ENCODE data around the gene HIPK3. TPM values are rescaled to one million over a fixed set of nuclear protein-coding genes. Genes with fewer than 3 reads are reported as not detected.

The HIPK3 gene
- total and polyA plus RNA-seq, 8 donors = 8.8 to 75.2 (median 45.3) TPM

DNA sequence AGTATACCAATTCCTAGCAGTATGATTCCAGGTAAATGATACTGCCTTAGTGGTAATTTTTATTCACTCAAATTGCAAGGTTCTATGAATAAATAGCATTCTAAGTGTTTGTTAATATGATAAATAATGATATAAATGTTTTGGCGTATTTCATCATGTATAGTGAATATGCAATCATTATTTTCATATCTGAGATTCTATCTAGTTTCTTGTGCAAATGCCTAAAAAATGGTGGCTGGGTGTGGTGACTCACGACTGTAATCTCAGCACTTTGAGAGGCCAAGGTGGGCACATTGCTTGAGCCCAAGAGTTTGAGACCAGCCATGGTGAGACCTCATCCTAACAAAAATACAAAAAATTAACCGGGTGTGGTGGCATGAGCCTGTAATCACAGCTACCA lies 13.9 kb downstream of the HIPK3 start:
- Histone ChIP-seq H3K4me3 (no peak overlapping the region), H3K9me3 (no peaks in the 10 kb centered on the region), H3K4me1 (peaks cover 30 to 54% (median 33%) of the 10 kb centered on the region in 3 donors), H3K27me3 (no peaks in the 10 kb centered on the region), H3K36me3 (no peaks in the 10 kb centered on the region), H3K27ac (no peak overlapping the region)
- FAIRE-seq (no peak), ATAC-seq (no peak), DNase-seq (no peak)
- TF ChIP-seq, protein P1, sequence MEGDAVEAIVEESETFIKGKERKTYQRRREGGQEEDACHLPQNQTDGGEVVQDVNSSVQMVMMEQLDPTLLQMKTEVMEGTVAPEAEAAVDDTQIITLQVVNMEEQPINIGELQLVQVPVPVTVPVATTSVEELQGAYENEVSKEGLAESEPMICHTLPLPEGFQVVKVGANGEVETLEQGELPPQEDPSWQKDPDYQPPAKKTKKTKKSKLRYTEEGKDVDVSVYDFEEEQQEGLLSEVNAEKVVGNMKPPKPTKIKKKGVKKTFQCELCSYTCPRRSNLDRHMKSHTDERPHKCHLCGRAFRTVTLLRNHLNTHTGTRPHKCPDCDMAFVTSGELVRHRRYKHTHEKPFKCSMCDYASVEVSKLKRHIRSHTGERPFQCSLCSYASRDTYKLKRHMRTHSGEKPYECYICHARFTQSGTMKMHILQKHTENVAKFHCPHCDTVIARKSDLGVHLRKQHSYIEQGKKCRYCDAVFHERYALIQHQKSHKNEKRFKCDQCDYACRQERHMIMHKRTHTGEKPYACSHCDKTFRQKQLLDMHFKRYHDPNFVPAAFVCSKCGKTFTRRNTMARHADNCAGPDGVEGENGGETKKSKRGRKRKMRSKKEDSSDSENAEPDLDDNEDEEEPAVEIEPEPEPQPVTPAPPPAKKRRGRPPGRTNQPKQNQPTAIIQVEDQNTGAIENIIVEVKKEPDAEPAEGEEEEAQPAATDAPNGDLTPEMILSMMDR (IDR thresholded peaks at IDR 0.05) = no peak
- 86 to 88% methylated on average over 3 of the region's 3 CpGs for WGBS, 2 donors
- intact Hi-C loops (cut with DNase I) = no loop called here

DNA sequence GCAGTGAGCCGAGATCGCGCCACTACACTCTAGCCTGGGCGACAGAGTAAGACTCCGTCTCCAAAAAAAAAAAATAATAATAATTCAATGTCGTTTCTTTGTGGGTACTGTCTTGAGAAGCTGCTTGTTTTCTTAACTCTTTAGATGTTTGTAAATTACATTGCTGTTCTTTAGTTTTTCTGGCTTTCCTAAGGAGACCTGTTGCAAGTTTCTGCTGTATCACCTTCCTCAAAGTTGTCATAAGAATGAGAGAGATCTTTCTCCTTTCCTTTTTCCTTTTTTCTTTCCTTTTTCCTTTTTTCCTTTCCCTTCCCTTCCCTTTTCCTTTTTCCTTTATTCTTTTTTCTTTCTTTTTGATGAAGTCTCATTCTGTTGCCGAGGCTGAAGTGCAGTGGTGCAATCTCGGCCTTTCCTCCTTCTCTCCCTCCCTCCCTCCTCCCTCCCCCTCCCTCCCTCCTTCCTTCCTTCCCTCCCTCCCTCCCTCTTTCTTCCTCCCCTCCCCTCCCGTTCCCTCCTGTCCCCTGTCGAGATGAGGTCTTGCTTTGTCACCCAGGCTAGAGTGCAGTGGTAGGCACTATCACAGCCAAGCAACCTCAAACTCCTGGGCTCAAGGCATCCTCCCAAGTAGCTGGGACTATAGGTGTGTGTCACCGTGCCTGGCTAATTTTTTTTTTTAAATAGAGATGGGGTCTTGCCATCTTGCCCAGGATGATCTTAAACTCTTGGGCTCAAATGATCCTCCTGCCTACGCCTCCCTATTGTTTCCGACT lies 15.3 kb downstream of the HIPK3 start:
- Histone ChIP-seq H3K27ac (no peak overlapping the region), H3K36me3 (no peaks in the 10 kb centered on the region), H3K4me1 (peaks cover 22 to 44% (median 25%) of the 10 kb centered on the region in 3 donors), H3K9me3 (no peaks in the 10 kb centered on the region), H3K4me3 (no peak overlapping the region), H3K27me3 (no peaks in the 10 kb centered on the region)
- FAIRE-seq (no peak), ATAC-seq (no peak), DNase-seq (no peak)
- intact Hi-C loops (cut with DNase I) = no loop called here
- WGBS, 2 donors = 91 to 92% methylated on average over 11 to 13 of the region's 13 CpGs
- TF ChIP-seq, protein P1 (IDR thresholded peaks at IDR 0.05) = no peak

DNA sequence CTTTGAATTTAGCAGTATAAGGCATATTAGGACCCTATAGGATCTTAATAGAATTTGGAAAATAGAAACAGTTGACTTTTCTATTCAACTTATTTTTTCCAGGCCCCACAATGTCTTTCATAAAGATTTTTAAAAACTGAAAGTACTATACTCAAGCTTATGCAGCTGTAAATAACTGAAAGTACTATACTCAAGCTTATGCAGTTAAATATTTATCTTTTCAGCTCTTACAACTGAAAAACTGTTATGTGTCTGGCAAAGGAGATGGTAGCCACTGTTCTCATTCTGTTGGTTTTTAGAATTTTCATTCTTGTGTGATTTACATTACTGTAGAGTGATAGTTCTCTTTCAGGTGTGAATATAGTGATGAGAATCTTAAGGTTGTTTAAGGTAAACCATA lies 16.5 kb downstream of the HIPK3 start:
- no peaks in the 10 kb centered on the region for H3K9me3 ChIP-seq
- ATAC-seq = no peak
- H3K4me1 ChIP-seq = peaks cover 21 to 38% (median 23%) of the 10 kb centered on the region in 3 donors
- no peak overlapping the region for H3K27ac ChIP-seq
- intact Hi-C loops (cut with DNase I) = no loop called here
- H3K27me3 ChIP-seq = no peaks in the 10 kb centered on the region
- TF ChIP-seq, protein P1 (IDR thresholded peaks at IDR 0.05) = no peak
- DNase-seq = no peak
- no peaks in the 10 kb centered on the region for H3K36me3 ChIP-seq
- H3K4me3 ChIP-seq = no peak overlapping the region
- no peak for FAIRE-seq

DNA sequence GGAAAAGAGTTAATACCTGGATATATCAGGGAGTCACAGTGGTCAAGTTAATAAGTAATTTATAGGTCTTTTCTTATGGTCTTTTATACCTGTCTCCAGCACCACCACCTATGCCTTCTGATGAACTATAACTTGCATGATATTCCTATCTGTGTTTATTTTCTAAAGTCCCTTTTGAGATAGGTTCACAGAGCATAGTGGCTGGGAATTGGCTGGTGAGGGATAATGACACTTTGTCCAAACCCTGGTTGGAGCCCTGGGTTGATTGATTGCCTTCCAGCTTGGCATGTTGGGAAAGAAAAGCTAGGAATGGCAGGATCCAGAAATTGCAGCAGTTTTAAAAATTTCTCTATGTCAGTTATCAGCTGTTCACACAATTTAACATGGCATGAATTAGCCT lies 23.2 kb downstream of the HIPK3 start:
- ATAC-seq = peak in 1 of 4 donors; percentile 22
- TF ChIP-seq, protein P1 (IDR thresholded peaks at IDR 0.05) = no peak

DNA sequence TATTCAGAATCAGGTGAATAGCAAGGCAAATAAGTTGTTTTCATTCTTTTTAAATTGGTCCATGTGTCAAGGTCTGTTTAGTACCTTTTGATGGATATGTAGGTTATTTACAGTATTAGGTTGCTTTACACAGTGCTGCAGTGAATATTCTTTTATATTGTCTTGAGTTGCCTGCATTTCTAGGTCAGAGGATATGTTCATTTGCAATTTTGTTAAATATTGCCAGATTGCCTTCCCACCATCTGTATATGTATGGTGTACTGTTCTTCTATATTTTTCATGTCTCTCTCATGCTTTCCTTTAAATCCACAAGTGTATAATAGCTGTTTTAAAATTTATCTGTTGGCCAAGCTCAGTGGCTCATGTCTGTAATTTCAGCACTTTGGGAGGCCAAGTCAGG lies 24.6 kb downstream of the HIPK3 start:
- Histone ChIP-seq H3K9me3 (no peaks in the 10 kb centered on the region), H3K27me3 (no peaks in the 10 kb centered on the region), H3K36me3 (no peaks in the 10 kb centered on the region), H3K27ac (no peak overlapping the region), H3K4me3 (no peak overlapping the region), H3K4me1 (peaks cover 0 to 14% (median 0%) of the 10 kb centered on the region in 3 donors)
- intact Hi-C loops (cut with DNase I) = no loop called here
- FAIRE-seq (no peak), DNase-seq (no peak), ATAC-seq (no peak)
- TF ChIP-seq, protein P1 (IDR thresholded peaks at IDR 0.05) = no peak

More for the DNA sequence above, 23.2 kb downstream of the HIPK3 start:
- H3K36me3 ChIP-seq = no peaks in the 10 kb centered on the region
- FAIRE-seq (no peak), DNase-seq (no peak)
- no peaks in the 10 kb centered on the region for H3K27me3 ChIP-seq
- H3K4me1 ChIP-seq = peaks cover 0 to 20% (median 0%) of the 10 kb centered on the region in 3 donors
- no peak overlapping the region for H3K4me3 ChIP-seq
- intact Hi-C loops (cut with DNase I) = no loop called here
- H3K27ac ChIP-seq = no peak overlapping the region
- H3K9me3 ChIP-seq = no peaks in the 10 kb centered on the region
